ENCODE results near the gene CDK9. TPM values are rescaled to one million over a fixed set of nuclear protein-coding genes. Genes with fewer than 3 reads are reported as not detected.

The CDK9 gene
- polyA plus RNA-seq, 1 donor (not counting 4 experiments of a cell fraction or from before 2014, with no cell fraction given), result 47.8 TPM

- FAIRE-seq (peak; percentile 87), DNase-seq (ENCODE audit: low read depth, low spot score) (peak; percentile 60)
- dilution Hi-C loops (cut with MboI; ENCODE audit: extremely low pct_ligation_motif_present, low sequenced_read_pairs), result no loop called here
- Histone ChIP-seq H3K27ac (ENCODE audit: control insufficient read depth, insufficient read depth, low read length) (peak overlapping the region; percentile 99), H4K20me1 (ENCODE audit: control insufficient read depth, extremely low read depth, insufficient read depth, low read length) (peaks cover 2% of the 10 kb centered on the region), H3K36me3 (ENCODE audit: control insufficient read depth in 2 of 2, extremely low read depth in 1 of 2, insufficient read depth in 2 of 2, low read length in 2 of 2) (peaks cover 25 to 32% of the 10 kb centered on the region in 2 experiments), H3K9me3 (ENCODE audit: control insufficient read depth, low read depth, low read length) (no peaks in the 10 kb centered on the region), H3K4me3 (ENCODE audit: control insufficient read depth in 2 of 3, extremely low read depth in 1 of 3, insufficient read depth in 2 of 3, low read depth in 1 of 3, low read length in 3 of 3) (peak overlapping the region; percentile 58 to 97 (median 81)), H3K79me2 (ENCODE audit: control insufficient read depth, insufficient read depth, low read length) (peaks cover 17% of the 10 kb centered on the region), H3K9ac (ENCODE audit: control insufficient read depth, extremely low read depth, insufficient read depth, low read length) (peak overlapping the region; percentile 99), H3K4me2 (ENCODE audit: control insufficient read depth, extremely low read depth, insufficient read depth, low read depth, low read length) (peak overlapping the region; percentile 93), H3K4me1 (ENCODE audit: control insufficient read depth, extremely low read depth, insufficient read depth, low read length) (peaks cover 24% of the 10 kb centered on the region), H3K27me3 (ENCODE audit: control insufficient read depth, extremely low read depth, insufficient read depth, low read length) (no peaks in the 10 kb centered on the region), H3K9me1 (ENCODE audit: control insufficient read depth, extremely low read depth, insufficient read depth, low read length) (no peaks in the 10 kb centered on the region), H2AFZ (ENCODE audit: control insufficient read depth, low read length) (peak overlapping the region; percentile 68)
- TF ChIP-seq CTCF (optimal IDR thresholded peaks at IDR 0.05 in 1 of 3, IDR thresholded peaks at IDR 0.05 in 1 of 3, conservative IDR thresholded peaks at IDR 0.05 in 1 of 3; ENCODE audit: extremely low read depth in 1 of 3, insufficient read depth in 2 of 3, low read length in 3 of 3) (no peak), EZH2 (IDR thresholded peaks at IDR 0.05; ENCODE audit: low read length) (no peak)
These were observed 17.9 kb downstream of the CDK9 start for GRCh38 chr9:127803507-127804352.

GRCh38 chr9:127805620-127806019 is 19.8 kb downstream of the CDK9 start:
- TF ChIP-seq CTCF (optimal IDR thresholded peaks at IDR 0.05 in 1 of 3, IDR thresholded peaks at IDR 0.05 in 1 of 3, conservative IDR thresholded peaks at IDR 0.05 in 1 of 3; ENCODE audit: extremely low read depth in 1 of 3, insufficient read depth in 2 of 3, low read length in 3 of 3), result peak in 1 of 3 experiments; percentile 40
- no peak for TF ChIP-seq EZH2 (IDR thresholded peaks at IDR 0.05; ENCODE audit: low read length)
- H4K20me1 ChIP-seq (ENCODE audit: control insufficient read depth, extremely low read depth, insufficient read depth, low read length), result peaks cover 9% of the 10 kb centered on the region
- peaks cover 17% of the 10 kb centered on the region for H3K79me2 ChIP-seq (ENCODE audit: control insufficient read depth, insufficient read depth, low read length)
- no peak overlapping the region for H3K4me2 ChIP-seq (ENCODE audit: control insufficient read depth, extremely low read depth, insufficient read depth, low read depth, low read length)
- peaks cover 2% of the 10 kb centered on the region for H3K9me1 ChIP-seq (ENCODE audit: control insufficient read depth, extremely low read depth, insufficient read depth, low read length)
- DNase-seq (ENCODE audit: low read depth, low spot score), result no peak
- H3K36me3 ChIP-seq (ENCODE audit: control insufficient read depth in 2 of 2, extremely low read depth in 1 of 2, insufficient read depth in 2 of 2, low read length in 2 of 2), result peaks cover 34 to 44% of the 10 kb centered on the region in 2 experiments
- H3K9me3 ChIP-seq (ENCODE audit: control insufficient read depth, low read depth, low read length), result no peaks in the 10 kb centered on the region
- dilution Hi-C loops (cut with MboI; ENCODE audit: extremely low pct_ligation_motif_present, low sequenced_read_pairs), result no loop called here
- no peak overlapping the region for H2AFZ ChIP-seq (ENCODE audit: control insufficient read depth, low read length)
- H3K27me3 ChIP-seq (ENCODE audit: control insufficient read depth, extremely low read depth, insufficient read depth, low read length), result no peaks in the 10 kb centered on the region
- no peak for FAIRE-seq
- H3K9ac ChIP-seq (ENCODE audit: control insufficient read depth, extremely low read depth, insufficient read depth, low read length), result no peak overlapping the region
- H3K27ac ChIP-seq (ENCODE audit: control insufficient read depth, insufficient read depth, low read length), result no peak overlapping the region
- H3K4me1 ChIP-seq (ENCODE audit: control insufficient read depth, extremely low read depth, insufficient read depth, low read length), result peaks cover 37% of the 10 kb centered on the region
- H3K4me3 ChIP-seq (ENCODE audit: control insufficient read depth in 2 of 3, extremely low read depth in 1 of 3, insufficient read depth in 2 of 3, low read depth in 1 of 3, low read length in 3 of 3), result no peak overlapping the region
